HG03175 (cell line): ENCODE data around the gene GPRIN3.
A peak's percentile ranks its signal among the peaks of the same experiment; 100 is the strongest.

Experiments
- ATAC-seq: cut with Tn5 transposase; IDR thresholded peaks from one replicate; pipeline ENCODE4 v1.9.1; 2021; ENCODE audit warnings: mild to moderate bottlenecking, moderate library complexity; ENCODE audit not compliant: unreplicated experiment

GPRIN3 gene

GRCh38 chr4:89293299-89293698, 14.3 kb downstream of the GPRIN3 start:
- no peak for ATAC-seq

GRCh38 chr4:89290727-89291516, 16.7 kb downstream of the GPRIN3 start:
- no peak for ATAC-seq

- no peak for ATAC-seq
These were observed 18.3 kb downstream of the GPRIN3 start for GRCh38 chr4:89289312-89289711.

GRCh38 chr4:89288430-89288829, 19.2 kb downstream of the GPRIN3 start:
- ATAC-seq: no peak

- ATAC-seq: no peak
These were observed 19.7 kb downstream of the GPRIN3 start for GRCh38 chr4:89287945-89288344.

GRCh38 chr4:89285745-89286144, 21.9 kb downstream of the GPRIN3 start:
- peak; percentile 58 for ATAC-seq

GRCh38 chr4:89284828-89285227, 22.8 kb downstream of the GPRIN3 start:
- ATAC-seq: no peak

- ATAC-seq: no peak
These were observed 23.6 kb downstream of the GPRIN3 start for GRCh38 chr4:89284020-89284424.

- no peak for ATAC-seq
These were observed 24.2 kb downstream of the GPRIN3 start for GRCh38 chr4:89283226-89284009.

- no peak for ATAC-seq
These were observed 28.2 kb downstream of the GPRIN3 start for GRCh38 chr4:89279385-89279784.

- ATAC-seq: no peak
These were observed 30.2 kb downstream of the GPRIN3 start for GRCh38 chr4:89277412-89277811.

GRCh38 chr4:89276296-89276695, 31.3 kb downstream of the GPRIN3 start:
- no peak for ATAC-seq

- no peak for ATAC-seq
These were observed 32.0 kb downstream of the GPRIN3 start for GRCh38 chr4:89275587-89275986.

GRCh38 chr4:89273741-89274141, 33.9 kb downstream of the GPRIN3 start:
- ATAC-seq: no peak

GRCh38 chr4:89270792-89271191, 36.8 kb downstream of the GPRIN3 start:
- no peak for ATAC-seq

GRCh38 chr4:89269121-89269666, 38.4 kb downstream of the GPRIN3 start:
- no peak for ATAC-seq

- no peak for ATAC-seq
These were observed 38.9 kb downstream of the GPRIN3 start for GRCh38 chr4:89268679-89269078.

GRCh38 chr4:89267846-89268245, 39.8 kb downstream of the GPRIN3 start:
- ATAC-seq: no peak

- no peak for ATAC-seq
These were observed 40.2 kb downstream of the GPRIN3 start for GRCh38 chr4:89267392-89267791.

- no peak for ATAC-seq
These were observed 41.5 kb downstream of the GPRIN3 start for GRCh38 chr4:89266128-89266527.

- ATAC-seq: no peak
These were observed 44.3 kb downstream of the GPRIN3 start for GRCh38 chr4:89263265-89263664.
